Loucy (cell line): ENCODE results near the gene CCDC60.

Experiments used
- H2AFZ ChIP-seq: fragments of 200-600 bp; sonication (generic); 2 replicates; pipeline ENCODE4 v1.6.0; 2016; ENCODE audit warnings: antibody characterized with exemption, mild to moderate bottlenecking, low read length, moderate library complexity
- H3F3A ChIP-seq: fragments of 200-600 bp; 2 replicates; pipeline ENCODE4 v1.6.0; 2016; ENCODE audit warnings: antibody characterized with exemption, low read depth, mild to moderate bottlenecking
- H3K27me3 ChIP-seq: fragments of 200-600 bp; sonication (generic); 2 replicates; pipeline ENCODE4 v1.6.1; 2014; ENCODE audit warnings: low read length, mild to moderate bottlenecking; ENCODE audit not compliant: insufficient read depth, poor library complexity, severe bottlenecking
- H3K36me3 ChIP-seq: fragments of 200-600 bp; sonication (generic); 2 replicates; pipeline ENCODE4 v1.6.1; 2016; ENCODE audit warnings: low read length; ENCODE audit not compliant: insufficient read depth
- H3K4me1 ChIP-seq: fragments of 200-600 bp; sonication (generic); 2 replicates; pipeline ENCODE4 v1.5.1; 2014; ENCODE audit warnings: low read length, mild to moderate bottlenecking; ENCODE audit not compliant: insufficient read depth, poor library complexity, severe bottlenecking
- H3K4me2 ChIP-seq: fragments of 200-600 bp; sonication (generic); 2 replicates; pipeline ENCODE4 v1.6.0; 2014; ENCODE audit warnings: antibody characterized with exemption, low read length, low read depth, mild to moderate bottlenecking; ENCODE audit not compliant: poor library complexity, severe bottlenecking
- H3K4me3 ChIP-seq: fragments of 200-600 bp; sonication (generic); 2 replicates; pipeline ENCODE4 v1.5.1; 2014; ENCODE audit warnings: low read length, mild to moderate bottlenecking, mixed read lengths; ENCODE audit not compliant: poor library complexity, severe bottlenecking
- H3K79me2 ChIP-seq: fragments of 200-600 bp; sonication (generic); 2 replicates; pipeline ENCODE4 v1.6.1; 2014; ENCODE audit warnings: low read length; ENCODE audit not compliant: insufficient read depth
- H3K9ac ChIP-seq: fragments of 200-600 bp; sonication (generic); 2 replicates; pipeline ENCODE4 v1.6.0; 2014; ENCODE audit warnings: mild to moderate bottlenecking, low read depth, low read length, moderate library complexity; ENCODE audit not compliant: poor library complexity, severe bottlenecking
- H3K9me2 ChIP-seq: fragments of 200-600 bp; sonication (generic); replicated peaks from 2 replicates; pipeline ENCODE4 v1.6.1; 2016; ENCODE audit warnings: low read depth, low read length, mixed read lengths
- H3K9me3 ChIP-seq: fragments of 200-600 bp; sonication (generic); 2 replicates; pipeline ENCODE4 v1.6.1; 2014; ENCODE audit warnings: mild to moderate bottlenecking, antibody characterized with exemption, low read length, low read depth; ENCODE audit not compliant: insufficient read depth
- H4K20me1 ChIP-seq: fragments of 200-600 bp; sonication (generic); 2 replicates; pipeline ENCODE4 v1.6.0; 2014; ENCODE audit warnings: antibody characterized with exemption, low read length, mild to moderate bottlenecking; ENCODE audit not compliant: insufficient read depth, poor library complexity, severe bottlenecking
- CTCF ChIP-seq: fragments of 200-600 bp; sonication (generic); conservative IDR thresholded peaks from 2 replicates; pipeline ENCODE4 v1.5.1; 2014; ENCODE audit warnings: mild to moderate bottlenecking, antibody characterized with exemption, low read length
- EZH2phosphoT487 ChIP-seq: fragments of 200-600 bp; IDR thresholded peaks from 2 replicates; pipeline ENCODE4 v1.6.1; 2018; ENCODE audit warnings: antibody characterized with exemption, mild to moderate bottlenecking, moderate library complexity, borderline replicate concordance

Gene CCDC60

DNA sequence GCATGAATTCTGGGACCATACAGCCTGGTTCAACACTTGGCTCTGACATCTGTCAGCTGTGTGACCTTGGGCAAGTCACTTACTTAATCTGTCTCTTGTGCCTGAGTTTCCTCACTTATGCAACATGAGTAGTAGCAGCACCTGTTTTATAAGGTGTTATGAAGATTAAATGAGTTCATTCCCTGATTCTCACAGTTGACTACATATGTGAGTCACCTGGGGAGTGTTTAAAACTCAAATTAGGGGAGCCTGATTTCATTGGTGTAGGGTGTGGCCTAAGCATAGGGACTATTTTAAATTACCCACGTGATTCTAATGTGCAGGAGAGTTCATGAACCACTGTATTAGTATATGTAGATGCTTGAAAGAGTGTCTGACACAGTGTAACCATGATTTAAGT, 222.3 kb downstream of the CCDC60 start:
- Histone ChIP-seq H2AFZ (no peak overlapping the region), H3K27me3 (no peaks in the 10 kb centered on the region), H4K20me1 (no peaks in the 10 kb centered on the region), H3K9me2 (no peaks in the 10 kb centered on the region), H3K4me3 (no peak overlapping the region), H3K9ac (no peak overlapping the region), H3K9me3 (no peaks in the 10 kb centered on the region), H3K36me3 (no peaks in the 10 kb centered on the region), H3K79me2 (no peaks in the 10 kb centered on the region), H3K4me1 (no peaks in the 10 kb centered on the region), H3K4me2 (no peak overlapping the region), H3F3A (no peaks in the 10 kb centered on the region)
- TF ChIP-seq CTCF (no peak), EZH2phosphoT487 (no peak)

DNA sequence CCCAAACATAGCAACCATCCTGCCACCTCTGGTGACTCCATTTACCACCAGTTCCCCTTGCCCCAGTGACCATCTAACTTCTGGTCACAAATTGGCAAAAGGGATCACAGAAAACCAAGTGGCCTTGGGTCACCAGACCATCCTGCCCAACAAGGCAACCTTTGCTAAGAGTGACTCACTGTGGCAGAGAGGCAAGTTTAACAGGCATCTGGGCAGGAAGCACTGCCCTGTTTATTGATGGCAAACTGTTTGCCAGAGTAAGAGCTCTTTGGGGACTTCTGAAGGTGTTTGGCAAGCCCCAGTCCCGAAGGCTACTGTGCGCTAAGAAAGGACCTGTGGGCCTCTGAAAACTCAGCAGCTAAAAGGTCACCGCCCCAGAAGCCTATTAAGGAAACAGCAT, 230.9 kb downstream of the CCDC60 start:
- Histone ChIP-seq H4K20me1 (no peaks in the 10 kb centered on the region), H3K9me3 (no peaks in the 10 kb centered on the region), H2AFZ (no peak overlapping the region), H3K9me2 (no peaks in the 10 kb centered on the region), H3K27me3 (no peaks in the 10 kb centered on the region), H3F3A (no peaks in the 10 kb centered on the region), H3K79me2 (no peaks in the 10 kb centered on the region), H3K4me2 (no peak overlapping the region), H3K4me1 (no peaks in the 10 kb centered on the region), H3K9ac (no peak overlapping the region), H3K36me3 (no peaks in the 10 kb centered on the region), H3K4me3 (no peak overlapping the region)
- TF ChIP-seq EZH2phosphoT487 (no peak), CTCF (no peak)

DNA sequence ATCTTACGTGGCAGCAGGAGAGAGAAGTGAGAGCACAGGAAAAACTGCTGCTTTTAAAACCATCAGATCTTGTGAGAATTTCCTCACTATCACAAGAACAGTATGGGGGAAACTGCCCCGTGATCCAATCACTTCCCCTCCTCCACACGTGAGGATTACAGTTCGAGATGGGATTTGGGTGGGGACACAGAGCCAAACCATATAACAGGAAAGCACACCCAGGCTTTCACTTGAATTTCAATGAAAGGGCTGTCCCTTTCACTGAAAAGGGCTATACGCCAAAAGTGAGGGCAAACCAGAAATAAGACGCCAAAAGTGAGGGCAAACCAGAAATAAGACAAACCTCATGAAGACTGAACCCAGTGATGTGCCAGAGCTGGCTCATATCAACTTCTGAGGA, 236.2 kb downstream of the CCDC60 start:
- Histone ChIP-seq H3K9ac (no peak overlapping the region), H3K9me3 (no peaks in the 10 kb centered on the region), H3K4me3 (no peak overlapping the region), H3K9me2 (no peaks in the 10 kb centered on the region), H3K36me3 (no peaks in the 10 kb centered on the region), H3F3A (no peaks in the 10 kb centered on the region), H3K4me1 (no peaks in the 10 kb centered on the region), H2AFZ (no peak overlapping the region), H4K20me1 (no peaks in the 10 kb centered on the region), H3K4me2 (no peak overlapping the region), H3K27me3 (no peaks in the 10 kb centered on the region), H3K79me2 (no peaks in the 10 kb centered on the region)
- TF ChIP-seq CTCF (no peak), EZH2phosphoT487 (no peak)
